ENCODE measurements around the gene MAP4K2. TPM values are rescaled to one million over a fixed set of nuclear protein-coding genes. Genes with fewer than 3 reads are reported as not detected.

Gene MAP4K2
- total RNA-seq, 1 donor from 2014 or later: 8.2 TPM

- no peak for DNase-seq
These were observed 7.9 kb upstream of the MAP4K2 start for GRCh38 chr11:64810891-64811272.

- peak; percentile 95 for DNase-seq
These were observed 7.4 kb upstream of the MAP4K2 start, which contains the start of gene MEN1 for GRCh38 chr11:64810271-64810890. Gene MEN1, minus strand, starts transcription at chr11:64810551. Its CDS starts 442 bp downstream, at chr11:64810109.

DNA sequence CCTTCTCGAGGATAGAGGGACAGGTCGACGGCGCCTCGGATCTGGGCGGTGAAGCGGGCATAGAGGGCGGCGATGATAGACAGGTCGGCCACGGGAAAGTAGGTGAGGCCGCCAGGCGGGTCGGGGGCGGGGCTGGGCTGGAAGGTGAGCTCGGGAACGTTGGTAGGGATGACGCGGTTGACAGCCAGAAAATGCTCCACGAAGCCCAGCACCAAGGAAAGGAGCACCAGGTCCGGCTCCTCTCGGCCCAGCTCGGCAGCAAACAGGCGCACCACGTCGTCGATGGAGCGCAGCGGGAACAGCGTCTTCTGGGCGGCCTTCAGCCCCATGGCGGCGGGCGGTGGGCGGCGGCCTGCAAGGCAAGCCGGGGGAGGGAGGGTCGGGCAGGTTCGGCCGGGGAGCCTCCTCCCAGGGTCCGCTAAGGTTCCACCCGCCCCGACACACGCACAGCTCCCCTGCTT, 6.8 kb upstream of the MAP4K2 start:
- no peak for DNase-seq

DNA sequence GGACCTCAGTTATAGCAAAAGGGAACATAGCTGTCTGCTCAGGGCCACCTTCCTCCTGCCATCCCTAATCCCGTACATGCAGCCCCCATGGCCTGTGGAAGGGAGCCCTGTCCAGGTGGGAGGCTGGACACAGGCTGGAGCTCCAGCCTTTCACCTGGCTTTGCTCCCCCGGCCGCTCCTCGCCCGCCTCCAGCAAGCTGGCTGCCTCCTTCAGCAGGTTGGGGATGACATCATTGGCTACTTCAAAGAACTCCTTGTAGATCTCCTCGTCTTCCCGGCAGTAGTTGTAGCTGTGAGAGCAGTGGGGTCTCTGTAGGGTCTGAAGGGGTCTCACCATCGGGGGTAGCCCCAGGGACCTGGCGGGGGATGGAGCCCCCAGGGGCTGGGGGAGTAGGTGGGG, 2.5 kb upstream of the MAP4K2 start:
- no peak for DNase-seq

DNA sequence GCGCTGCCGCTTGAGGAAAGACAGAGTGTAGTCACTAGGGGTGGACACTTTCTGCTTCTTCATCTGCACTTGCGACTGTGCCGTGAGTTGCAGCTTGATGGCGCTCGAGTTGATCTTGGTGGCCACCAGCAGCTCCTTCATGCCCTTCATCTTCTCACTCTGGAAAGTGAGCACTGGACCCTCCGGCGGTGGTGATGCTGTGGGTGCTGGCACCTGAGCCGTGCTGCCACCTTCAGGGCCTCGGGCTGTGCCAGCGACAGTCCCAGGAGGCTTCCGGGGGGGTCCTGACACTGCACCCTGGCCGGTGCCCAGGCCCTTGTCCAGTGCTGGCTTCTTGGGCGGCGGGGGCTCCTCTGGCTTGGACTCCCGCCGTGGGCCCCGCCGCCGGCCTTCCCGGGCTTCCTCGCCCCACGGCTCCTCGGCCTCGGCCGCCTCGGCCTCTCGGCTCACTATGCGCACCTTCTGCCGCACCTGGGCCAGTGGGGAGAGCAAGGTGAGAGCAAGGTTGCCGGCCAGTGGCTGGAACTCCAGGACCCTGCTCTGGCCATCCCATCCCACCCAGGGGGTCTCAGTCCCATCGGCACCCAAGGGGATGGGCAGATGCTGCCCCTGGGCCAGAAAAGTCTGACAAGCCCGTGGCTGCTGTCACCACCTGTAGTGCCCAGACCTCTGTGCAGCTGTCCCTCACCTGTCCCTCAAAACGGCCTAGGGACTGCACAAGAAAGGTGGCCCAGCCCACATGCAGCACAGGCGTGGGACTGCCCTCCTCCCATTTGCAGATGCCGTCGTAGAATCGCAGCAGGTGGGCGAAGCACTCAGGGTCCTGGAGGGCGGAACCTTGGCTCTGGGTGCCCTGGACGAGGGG, 1.6 kb upstream of the MAP4K2 start:
- DNase-seq: no peak

DNA sequence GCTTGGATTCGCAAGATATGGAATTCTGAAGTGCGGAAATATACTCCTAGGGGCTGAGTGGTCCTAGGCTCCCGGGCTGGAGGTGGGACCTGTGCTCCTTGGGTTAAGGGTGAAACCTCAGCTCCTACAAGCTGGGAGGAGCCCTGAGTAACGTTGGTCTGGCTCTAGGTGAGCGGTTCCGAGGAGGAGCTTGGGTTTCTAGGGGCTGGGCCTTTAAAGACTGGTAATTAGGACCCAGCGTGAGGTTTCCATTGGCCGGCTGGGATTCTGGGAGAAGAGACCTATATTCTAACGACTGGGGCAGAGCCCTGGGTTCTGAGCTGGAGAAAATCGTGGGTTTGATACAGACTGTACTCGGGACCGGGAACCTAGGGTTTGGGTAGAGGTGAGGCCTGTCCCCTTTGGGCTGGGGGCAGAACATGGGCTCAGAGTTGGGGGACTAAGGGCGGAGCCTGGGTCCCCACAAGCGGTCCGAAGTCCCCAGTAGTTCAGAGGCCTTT, 882 bp upstream of the MAP4K2 start:
- no peak for DNase-seq

- no peak for DNase-seq
These were observed 450 bp downstream of the MAP4K2 start for GRCh38 chr11:64802370-64803157.

DNA sequence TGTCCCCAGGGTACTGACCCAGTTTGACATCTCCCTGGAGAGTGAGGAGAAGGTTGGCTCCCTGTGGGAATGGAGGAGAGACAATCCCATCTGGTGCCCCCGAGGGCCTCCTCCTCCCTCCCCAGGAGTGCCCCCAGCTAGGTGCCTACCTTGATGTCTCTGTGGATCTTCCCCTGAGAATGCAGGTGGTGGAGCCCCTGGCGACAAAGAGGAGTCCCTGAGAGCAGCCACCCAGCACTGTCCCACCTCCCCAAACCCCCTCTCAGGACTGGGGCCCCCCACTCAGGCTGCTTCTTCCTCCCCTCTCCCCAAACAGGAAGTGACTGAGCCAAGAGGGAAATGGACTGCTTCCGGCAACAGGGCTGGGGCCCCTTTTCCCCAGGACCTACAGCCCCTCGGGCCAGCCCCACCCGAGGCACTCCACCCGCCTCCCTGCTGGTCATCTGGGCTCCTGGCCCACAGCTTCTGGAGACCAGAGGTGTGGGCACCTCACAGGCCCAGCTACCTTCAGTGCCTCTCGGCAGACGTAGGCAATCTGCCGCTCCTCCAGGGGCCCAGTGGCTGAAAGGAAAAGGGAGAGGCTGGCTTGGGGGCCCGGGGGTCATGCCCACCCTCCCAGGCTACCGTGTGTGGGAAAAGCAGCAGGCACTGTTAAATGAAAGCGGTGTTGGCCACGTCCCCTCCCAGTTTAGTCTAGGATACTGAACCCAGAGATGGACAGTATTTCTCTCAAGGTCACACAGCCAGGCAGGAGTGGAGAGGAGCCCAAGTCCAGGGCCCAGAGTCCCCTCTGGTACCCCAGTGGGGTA, 1.2 kb downstream of the MAP4K2 start:
- no peak for DNase-seq

DNA sequence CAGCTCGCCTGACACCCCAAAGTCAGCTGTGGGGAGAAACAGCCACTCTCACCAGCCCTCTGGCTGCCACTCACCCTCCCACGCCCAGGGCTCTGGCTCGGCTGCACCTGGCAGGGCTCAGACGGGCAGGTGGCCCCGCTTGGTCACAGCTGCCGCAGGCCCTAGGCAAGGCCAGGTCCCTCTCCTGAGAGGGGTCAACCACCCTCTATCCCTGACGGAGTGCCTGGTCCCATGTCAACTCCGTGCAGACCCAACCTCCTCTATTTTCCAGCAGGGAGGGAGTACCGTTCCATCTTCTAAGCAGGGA, 1.9 kb downstream of the MAP4K2 start:
- DNase-seq: no peak

DNA sequence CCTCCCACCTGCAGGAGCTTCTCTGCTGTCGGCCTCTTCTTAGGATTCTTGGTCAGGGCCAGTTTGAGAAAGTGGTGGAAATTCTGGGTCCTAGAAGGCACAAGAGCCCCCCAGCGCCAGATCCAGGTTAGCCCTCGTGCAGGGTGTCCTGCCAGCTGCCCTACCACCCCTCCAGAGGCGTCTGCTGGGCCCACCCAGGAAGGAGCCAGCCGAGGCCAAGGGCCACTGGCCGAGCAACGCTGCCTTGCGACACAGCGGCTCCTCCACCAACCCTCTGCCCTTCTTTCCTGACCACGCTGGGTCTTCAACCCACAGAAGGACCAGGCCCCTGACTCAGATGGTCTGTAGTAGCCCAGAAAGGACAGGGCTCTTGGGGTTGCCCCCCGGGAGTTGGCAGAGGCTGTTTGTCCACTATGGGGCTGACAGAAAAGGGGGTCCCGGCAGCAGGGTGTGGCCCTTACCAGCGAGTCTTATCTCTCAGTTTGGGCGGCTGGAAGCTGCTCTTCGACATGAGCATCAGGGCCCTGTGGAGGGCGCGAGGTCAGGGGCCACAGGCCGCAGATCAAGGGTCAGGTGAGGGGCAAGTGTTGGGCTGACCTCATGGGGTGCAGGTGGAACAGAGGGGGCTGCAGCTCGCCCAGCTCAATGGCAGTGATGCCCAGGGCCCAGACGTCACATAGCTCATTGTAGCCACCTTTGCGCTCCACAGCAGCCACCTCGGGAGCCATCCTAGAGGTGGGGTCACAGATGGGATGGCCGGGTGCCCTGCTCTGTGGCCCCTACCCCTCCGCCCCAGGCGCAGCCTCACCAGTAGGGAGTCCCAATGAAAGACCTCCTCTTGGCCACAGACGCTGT, 2.5 kb downstream of the MAP4K2 start:
- no peak for DNase-seq

DNA sequence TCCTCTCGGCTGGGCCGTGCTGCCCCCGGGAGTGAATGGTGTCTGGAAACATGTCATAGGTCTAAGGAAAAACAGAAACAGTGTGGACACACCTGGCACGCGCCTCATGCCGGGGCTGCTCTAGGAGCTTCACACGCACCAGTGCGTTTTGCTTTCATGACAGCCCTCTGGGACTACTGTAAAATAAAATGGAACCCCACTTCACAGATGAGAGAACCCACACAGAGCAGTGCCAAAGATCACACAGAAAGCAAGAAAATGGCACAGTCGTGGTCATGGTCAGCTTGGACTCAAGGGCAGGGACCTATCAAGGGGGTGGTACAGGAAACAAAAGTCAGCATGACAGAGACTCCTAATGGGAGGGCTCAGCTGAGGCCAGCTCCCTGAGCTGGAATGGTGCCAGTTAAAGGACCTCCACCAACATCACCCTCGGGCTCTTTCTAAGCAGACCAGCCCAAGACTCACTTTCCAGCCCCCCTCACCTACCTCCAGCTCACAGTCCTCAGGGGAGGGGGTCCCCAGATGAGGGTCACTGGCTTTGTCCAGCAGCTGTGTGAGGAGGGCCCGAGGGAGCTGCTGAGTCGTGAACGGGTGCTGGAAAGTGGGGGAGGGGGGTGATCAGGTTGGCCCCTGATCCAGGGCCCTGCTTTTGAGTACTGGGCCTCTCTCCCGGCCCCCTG, 3.3 kb downstream of the MAP4K2 start:
- no peak for DNase-seq

GRCh38 chr11:64799256-64799622, 3.8 kb downstream of the MAP4K2 start:
- DNase-seq: no peak

- DNase-seq: no peak
These were observed 6.1 kb downstream of the MAP4K2 start for GRCh38 chr11:64796757-64797541.

DNA sequence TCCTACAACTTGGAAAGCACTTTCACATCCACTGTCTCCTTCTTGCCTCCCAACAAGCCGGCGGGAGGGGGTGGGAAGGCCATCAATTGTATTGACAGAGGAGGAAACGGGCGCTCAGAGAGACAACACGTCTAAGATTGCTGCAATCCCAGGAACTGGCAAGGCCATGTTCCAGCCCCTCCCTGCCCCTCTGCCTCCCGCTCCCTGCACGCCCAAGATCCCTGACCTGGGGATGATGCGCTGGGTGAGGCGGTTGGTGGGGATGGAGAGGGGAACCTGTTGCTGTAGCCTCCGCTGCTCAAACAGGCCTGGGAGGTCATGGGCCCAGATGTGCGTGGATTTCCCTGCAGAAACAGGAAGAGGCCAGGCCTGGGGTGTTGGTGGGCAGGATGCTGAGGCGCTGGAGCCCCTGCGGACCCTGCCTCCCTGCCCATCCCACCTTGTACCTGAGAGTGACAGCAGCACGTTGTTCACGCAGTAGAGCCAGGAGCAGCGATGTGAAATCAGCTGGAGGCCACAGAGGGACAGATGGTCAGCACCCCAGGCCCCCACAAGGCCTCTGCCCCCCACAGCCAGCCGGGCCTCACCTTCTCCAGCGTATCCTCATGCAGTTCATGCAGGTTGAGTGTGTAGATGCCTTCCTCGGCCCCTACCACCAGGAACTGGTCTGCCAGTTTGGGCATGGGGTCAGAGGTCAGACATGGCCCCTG, 6.8 kb downstream of the MAP4K2 start:
- no peak for DNase-seq

- DNase-seq: no peak
These were observed 8.5 kb downstream of the MAP4K2 start for GRCh38 chr11:64794526-64794925.

- DNase-seq: no peak
These were observed 9.5 kb downstream of the MAP4K2 start for GRCh38 chr11:64793271-64794160.

DNA sequence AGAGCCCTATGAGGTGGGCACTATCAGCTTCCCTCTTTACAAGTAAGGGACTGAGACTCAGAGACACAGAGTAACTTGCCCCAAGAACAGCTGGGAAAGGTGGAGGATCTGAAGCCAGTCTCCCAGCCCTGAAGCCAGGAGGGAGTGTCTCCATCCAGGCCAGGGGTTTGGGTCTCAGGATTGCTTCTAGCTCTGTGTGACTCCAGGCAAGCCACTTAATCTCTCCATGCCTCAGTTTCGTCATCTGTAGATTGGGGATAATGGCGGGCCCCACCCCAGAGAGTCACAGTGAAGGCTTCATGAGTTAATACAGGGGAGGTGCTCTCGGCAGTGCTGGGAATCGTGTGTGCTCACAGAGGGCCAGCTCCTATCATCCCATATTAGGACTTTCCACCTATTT, 10.5 kb downstream of the MAP4K2 start:
- DNase-seq: no peak

- DNase-seq: no peak
These were observed 11.2 kb downstream of the MAP4K2 start for GRCh38 chr11:64791781-64792291.

Measured in skin of body (tissue), 2 donors.